Smooth muscle cell (in vitro differentiated cells): Measurements from ENCODE around the gene NTRK2. TPM values are rescaled to one million over a fixed set of nuclear protein-coding genes. Genes with fewer than 3 reads are reported as not detected.

Experiments
- DNase-seq: peaks from one replicate; lab custom pipeline; 2025; ENCODE audit not compliant: unreplicated experiment; lab: John Stamatoyannopoulos, UW
- H2AFZ ChIP-seq: fragments of 200-600 bp; sonication (generic); 2 replicates; pipeline ENCODE4 v1.6.0; 2016; ENCODE audit warnings: antibody characterized with exemption, low read depth, mild to moderate bottlenecking
- H3F3A ChIP-seq: fragments of 200-600 bp; sonication (generic); 2 replicates; pipeline ENCODE4 v1.6.0; 2017; ENCODE audit warnings: antibody characterized with exemption, low read depth
- H3K27ac ChIP-seq: fragments of 200-600 bp; sonication (generic); 2 replicates; pipeline ENCODE4 v1.5.1; 2016; ENCODE audit warnings: low read depth, mild to moderate bottlenecking
- H3K27me3 ChIP-seq: fragments of 200-600 bp; sonication (generic); 2 replicates; pipeline ENCODE4 v1.6.1; 2016; ENCODE audit warnings: low read depth, mild to moderate bottlenecking
- H3K36me3 ChIP-seq: fragments of 200-600 bp; sonication (generic); 2 replicates; pipeline ENCODE4 v1.5.1; 2016; ENCODE audit warnings: low read depth
- H3K4me1 ChIP-seq: fragments of 200-600 bp; sonication (generic); 2 replicates; pipeline ENCODE4 v1.5.1; 2016; ENCODE audit warnings: low read depth
- H3K4me2 ChIP-seq: fragments of 200-600 bp; sonication (generic); 2 replicates; pipeline ENCODE4 v1.6.0; 2016; ENCODE audit warnings: mild to moderate bottlenecking
- H3K4me3 ChIP-seq: fragments of 200-600 bp; sonication (generic); 2 replicates; pipeline ENCODE4 v1.5.1; 2016; ENCODE audit warnings: mild to moderate bottlenecking
- H3K79me2 ChIP-seq: fragments of 200-600 bp; sonication (generic); 2 replicates; pipeline ENCODE4 v1.6.0; 2016; ENCODE audit warnings: low read depth, mild to moderate bottlenecking
- H3K9ac ChIP-seq: fragments of 200-600 bp; sonication (generic); 2 replicates; pipeline ENCODE4 v1.6.0; 2016; ENCODE audit warnings: low read depth
- H3K9me3 ChIP-seq: fragments of 200-600 bp; sonication (generic); replicated peaks from 2 replicates; pipeline ENCODE4 v1.5.1; 2016; ENCODE audit warnings: low read depth
- H4K20me1 ChIP-seq: fragments of 200-600 bp; sonication (generic); 2 replicates; pipeline ENCODE4 v1.6.0; 2016; ENCODE audit warnings: low read depth
- WGBS: methylation state at CpG from one replicate; pipeline ENCODE4 v1.1.7; 2016; ENCODE audit warnings: low lambda C conversion rate; 5-methylcytosine and 5-hydroxymethylcytosine counted together
- polyA plus RNA-seq: library from polyadenylated mRNA; unstranded; fragments of >200 nt; fragmentation: Nextera tagmentation; extraction: Ambion mirVana; gene quantifications from 2 replicates; pipeline ENCODE4 v1.2.1, GENCODE V29; 2016
- total RNA-seq: library from RNA; depleted of rRNA; stranded (reverse); fragments of >200 nt; gene quantifications from 2 replicates; pipeline ENCODE4 v1.2.3, GENCODE V29; 2014
- TF ChIP-seq, protein P1 (sequence below): fragments of 200-600 bp; sonication (generic); IDR thresholded peaks from 2 replicates; pipeline ENCODE4 v1.5.1; 2017; ENCODE audit warnings: borderline replicate concordance, mild to moderate bottlenecking, antibody characterized with exemption; ENCODE audit not compliant: insufficient read depth, poor library complexity, severe bottlenecking

The NTRK2 gene
- total and polyA plus RNA-seq, 2 experiments from 2014 or later: 1.7 to 3.9 TPM

DNA sequence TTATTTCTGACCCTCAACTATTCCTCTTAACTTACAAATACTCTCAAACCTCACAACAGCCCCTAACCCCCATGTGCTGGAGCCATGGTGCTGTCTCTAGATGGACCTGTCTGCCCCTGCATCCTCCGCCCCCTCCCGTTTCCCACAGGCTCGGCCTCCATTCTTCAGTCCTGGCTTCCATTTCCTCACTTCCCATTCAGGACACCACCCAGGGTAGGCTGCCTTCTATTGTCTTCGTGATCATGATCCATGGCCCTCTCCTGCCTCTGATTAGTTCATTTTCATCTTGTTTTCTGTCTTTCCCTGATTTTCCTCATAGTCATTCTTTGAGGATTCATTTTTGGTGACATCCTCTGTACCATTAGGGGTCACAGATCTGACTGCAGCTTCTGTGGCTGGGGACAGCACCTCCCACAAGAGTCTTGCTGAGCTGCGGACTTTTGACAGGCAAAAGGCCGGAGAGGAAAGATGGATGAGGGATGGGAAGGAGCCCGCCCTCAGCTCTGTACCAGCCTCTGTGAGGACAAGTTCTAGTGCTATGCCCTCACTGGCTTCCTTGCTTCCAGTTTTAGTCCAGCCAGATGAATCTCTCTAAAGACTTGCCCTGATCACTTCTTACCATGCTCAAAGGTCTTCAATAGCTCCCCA is 255.8 kb downstream of the NTRK2 start:
- Histone ChIP-seq H3K4me3 (no peak overlapping the region), H3K4me1 (no peaks in the 10 kb centered on the region), H3K9me3 (no peaks in the 10 kb centered on the region), H4K20me1 (no peaks in the 10 kb centered on the region), H3F3A (no peaks in the 10 kb centered on the region), H3K36me3 (no peaks in the 10 kb centered on the region), H3K27me3 (peaks cover 86% of the 10 kb centered on the region), H3K27ac (no peak overlapping the region), H2AFZ (no peak overlapping the region), H3K79me2 (no peaks in the 10 kb centered on the region), H3K4me2 (no peak overlapping the region), H3K9ac (no peak overlapping the region)
- no peak for DNase-seq
- WGBS: 93% methylated on average over 7 of the region's 7 CpGs
- TF ChIP-seq, protein P1, sequence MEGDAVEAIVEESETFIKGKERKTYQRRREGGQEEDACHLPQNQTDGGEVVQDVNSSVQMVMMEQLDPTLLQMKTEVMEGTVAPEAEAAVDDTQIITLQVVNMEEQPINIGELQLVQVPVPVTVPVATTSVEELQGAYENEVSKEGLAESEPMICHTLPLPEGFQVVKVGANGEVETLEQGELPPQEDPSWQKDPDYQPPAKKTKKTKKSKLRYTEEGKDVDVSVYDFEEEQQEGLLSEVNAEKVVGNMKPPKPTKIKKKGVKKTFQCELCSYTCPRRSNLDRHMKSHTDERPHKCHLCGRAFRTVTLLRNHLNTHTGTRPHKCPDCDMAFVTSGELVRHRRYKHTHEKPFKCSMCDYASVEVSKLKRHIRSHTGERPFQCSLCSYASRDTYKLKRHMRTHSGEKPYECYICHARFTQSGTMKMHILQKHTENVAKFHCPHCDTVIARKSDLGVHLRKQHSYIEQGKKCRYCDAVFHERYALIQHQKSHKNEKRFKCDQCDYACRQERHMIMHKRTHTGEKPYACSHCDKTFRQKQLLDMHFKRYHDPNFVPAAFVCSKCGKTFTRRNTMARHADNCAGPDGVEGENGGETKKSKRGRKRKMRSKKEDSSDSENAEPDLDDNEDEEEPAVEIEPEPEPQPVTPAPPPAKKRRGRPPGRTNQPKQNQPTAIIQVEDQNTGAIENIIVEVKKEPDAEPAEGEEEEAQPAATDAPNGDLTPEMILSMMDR: no peak

- whole genome bisulfite sequencing: 93% methylated on average over 3 of the region's 3 CpGs
Observed at GRCh38 chr9:84926793-84927192, 257.3 kb downstream of the NTRK2 start.

DNA sequence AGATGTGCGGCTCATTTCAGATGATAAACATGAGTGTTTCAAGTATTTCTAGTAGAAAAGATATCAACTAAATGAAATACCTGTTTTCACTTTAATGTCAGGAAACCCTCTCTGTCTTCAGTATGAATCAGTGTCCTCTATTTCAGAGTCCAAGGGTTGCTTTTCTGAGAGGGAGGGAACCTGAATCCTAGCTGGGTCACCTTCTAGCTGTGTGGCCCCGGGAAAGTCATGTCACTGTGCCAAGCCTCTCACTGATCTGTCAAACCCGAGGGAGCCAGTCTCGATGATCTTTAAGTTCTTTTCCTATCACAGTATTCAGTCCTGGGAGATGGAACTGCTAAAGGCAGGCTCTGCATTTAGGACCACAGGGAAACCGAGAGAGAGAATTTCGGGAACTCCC is 258.9 kb downstream of the NTRK2 start:
- DNase-seq: no peak
- H3K27me3 ChIP-seq: peaks cover 84% of the 10 kb centered on the region
- TF ChIP-seq, protein P1: no peak
- no peaks in the 10 kb centered on the region for H3K79me2 ChIP-seq
- H2AFZ ChIP-seq: no peak overlapping the region
- H3K4me1 ChIP-seq: no peaks in the 10 kb centered on the region
- H3K27ac ChIP-seq: no peak overlapping the region
- no peaks in the 10 kb centered on the region for H3F3A ChIP-seq
- H4K20me1 ChIP-seq: no peaks in the 10 kb centered on the region
- no peak overlapping the region for H3K4me3 ChIP-seq
- no peak overlapping the region for H3K4me2 ChIP-seq
- 94% methylated on average over 6 of the region's 6 CpGs for WGBS
- H3K9ac ChIP-seq: no peak overlapping the region
- H3K36me3 ChIP-seq: no peaks in the 10 kb centered on the region
- H3K9me3 ChIP-seq: no peaks in the 10 kb centered on the region

More at GRCh38 chr9:84926793-84927192, 257.3 kb downstream of the NTRK2 start:
- H3K4me1 ChIP-seq: no peaks in the 10 kb centered on the region
- H3K36me3 ChIP-seq: no peaks in the 10 kb centered on the region
- no peak overlapping the region for H3K4me3 ChIP-seq
- TF ChIP-seq, protein P1: no peak
- H4K20me1 ChIP-seq: no peaks in the 10 kb centered on the region
- no peak overlapping the region for H2AFZ ChIP-seq
- no peak overlapping the region for H3K27ac ChIP-seq
- H3K4me2 ChIP-seq: no peak overlapping the region
- H3K79me2 ChIP-seq: no peaks in the 10 kb centered on the region
- no peaks in the 10 kb centered on the region for H3K9me3 ChIP-seq
- peaks cover 92% of the 10 kb centered on the region for H3K27me3 ChIP-seq
- DNase-seq: no peak
- H3K9ac ChIP-seq: no peak overlapping the region
- no peaks in the 10 kb centered on the region for H3F3A ChIP-seq

DNA sequence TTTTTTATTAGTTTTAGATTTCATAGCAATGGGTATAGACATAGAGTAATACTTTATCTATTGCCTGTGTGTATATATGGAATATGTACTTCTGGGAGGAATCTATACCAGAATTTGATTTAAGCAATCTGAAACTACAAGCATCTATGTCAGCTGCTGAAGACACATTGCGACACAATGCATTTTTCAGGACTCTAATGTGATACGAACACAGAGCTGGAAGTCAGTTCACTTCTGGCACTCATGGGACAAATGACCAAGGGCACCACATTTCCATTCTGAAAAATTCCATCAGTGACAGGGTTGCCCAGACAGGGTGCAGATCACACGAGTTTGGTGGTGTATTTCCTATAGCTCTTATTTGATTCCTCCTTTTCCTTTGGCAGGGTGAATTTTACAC is 259.5 kb downstream of the NTRK2 start:
- 84% methylated on average over 3 of the region's 3 CpGs for WGBS
- no peak for DNase-seq
- Histone ChIP-seq H3K9me3 (no peaks in the 10 kb centered on the region), H3K4me3 (no peak overlapping the region), H3F3A (no peaks in the 10 kb centered on the region), H3K4me1 (no peaks in the 10 kb centered on the region), H2AFZ (no peak overlapping the region), H3K36me3 (no peaks in the 10 kb centered on the region), H3K4me2 (no peak overlapping the region), H3K27ac (no peak overlapping the region), H4K20me1 (no peaks in the 10 kb centered on the region), H3K79me2 (no peaks in the 10 kb centered on the region), H3K9ac (no peak overlapping the region), H3K27me3 (peaks cover 80% of the 10 kb centered on the region)
- TF ChIP-seq, protein P1: no peak
